Measurements from ENCODE around the gene SEC61G.

Gene SEC61G

GRCh38 chr7:54785261-54785660 is 26.2 kb upstream of the SEC61G start:
- H3K9ac ChIP-seq = no peak overlapping the region
- no peaks in the 10 kb centered on the region for H3K27me3 ChIP-seq (ENCODE audit: control insufficient read depth, insufficient read depth, low read length)
- no peak overlapping the region for H3K4me3 ChIP-seq (ENCODE audit: low read depth, low read length)
- H3K27ac ChIP-seq = no peak overlapping the region
- no peaks in the 10 kb centered on the region for H3K9me3 ChIP-seq (ENCODE audit: control insufficient read depth, low read length)
- H2AFZ ChIP-seq = no peak overlapping the region
- no peak for TF ChIP-seq CTCF (IDR thresholded peaks at IDR 0.05)
- H3K79me2 ChIP-seq = no peaks in the 10 kb centered on the region
- H3K36me3 ChIP-seq (ENCODE audit: control insufficient read depth, insufficient read depth, low read length) = no peaks in the 10 kb centered on the region
- H3K4me1 ChIP-seq = no peaks in the 10 kb centered on the region
- no peak overlapping the region for H3K4me2 ChIP-seq (ENCODE audit: low read length)

GRCh38 chr7:54783952-54784351 is 24.9 kb upstream of the SEC61G start:
- H3K4me2 ChIP-seq (ENCODE audit: low read length) = no peak overlapping the region
- H3K27me3 ChIP-seq (ENCODE audit: control insufficient read depth, insufficient read depth, low read length) = no peaks in the 10 kb centered on the region
- no peak for TF ChIP-seq CTCF (IDR thresholded peaks at IDR 0.05)

GRCh38 chr7:54782829-54783228 is 23.8 kb upstream of the SEC61G start:
- Histone ChIP-seq H3K27ac (no peak overlapping the region), H3K4me2 (ENCODE audit: low read length) (no peak overlapping the region)

More at GRCh38 chr7:54783952-54784351, 24.9 kb upstream of the SEC61G start:
- H3K4me3 ChIP-seq (ENCODE audit: low read depth, low read length) = no peak overlapping the region
- no peak overlapping the region for H3K9ac ChIP-seq
- H3K36me3 ChIP-seq (ENCODE audit: control insufficient read depth, insufficient read depth, low read length) = no peaks in the 10 kb centered on the region
- no peak overlapping the region for H3K27ac ChIP-seq
- no peaks in the 10 kb centered on the region for H3K4me1 ChIP-seq
- H3K9me3 ChIP-seq (ENCODE audit: control insufficient read depth, low read length) = no peaks in the 10 kb centered on the region
- no peaks in the 10 kb centered on the region for H3K79me2 ChIP-seq
- H2AFZ ChIP-seq = no peak overlapping the region

GRCh38 chr7:54782314-54782713 is 23.3 kb upstream of the SEC61G start:
- Histone ChIP-seq H3K4me1 (no peaks in the 10 kb centered on the region), H3K4me2 (ENCODE audit: low read length) (no peak overlapping the region), H3K27ac (no peak overlapping the region)

More at GRCh38 chr7:54782829-54783228, 23.8 kb upstream of the SEC61G start:
- no peak for TF ChIP-seq CTCF (IDR thresholded peaks at IDR 0.05)
- Histone ChIP-seq H3K79me2 (no peaks in the 10 kb centered on the region), H3K9me3 (ENCODE audit: control insufficient read depth, low read length) (no peaks in the 10 kb centered on the region), H3K9ac (no peak overlapping the region), H3K4me3 (ENCODE audit: low read depth, low read length) (no peak overlapping the region), H3K27me3 (ENCODE audit: control insufficient read depth, insufficient read depth, low read length) (no peaks in the 10 kb centered on the region), H3K4me1 (no peaks in the 10 kb centered on the region), H2AFZ (no peak overlapping the region), H3K36me3 (ENCODE audit: control insufficient read depth, insufficient read depth, low read length) (no peaks in the 10 kb centered on the region)

More at GRCh38 chr7:54782314-54782713, 23.3 kb upstream of the SEC61G start:
- no peaks in the 10 kb centered on the region for H3K27me3 ChIP-seq (ENCODE audit: control insufficient read depth, insufficient read depth, low read length)
- H3K9ac ChIP-seq = no peak overlapping the region
- TF ChIP-seq CTCF (IDR thresholded peaks at IDR 0.05) = no peak
- no peaks in the 10 kb centered on the region for H3K79me2 ChIP-seq
- H3K9me3 ChIP-seq (ENCODE audit: control insufficient read depth, low read length) = no peaks in the 10 kb centered on the region
- no peaks in the 10 kb centered on the region for H3K36me3 ChIP-seq (ENCODE audit: control insufficient read depth, insufficient read depth, low read length)
- H2AFZ ChIP-seq = no peak overlapping the region
- H3K4me3 ChIP-seq (ENCODE audit: low read depth, low read length) = no peak overlapping the region
